ENCODE measurements around the gene TNRC6B. TPM values are rescaled to one million over a fixed set of nuclear protein-coding genes. Genes with fewer than 3 reads are reported as not detected.
A peak's percentile ranks its signal among the peaks of the same experiment; 100 is the strongest.

The TNRC6B gene
- total RNA-seq, 1 donor from 2014 or later, result 62.0 TPM

GRCh38 chr22:40231618-40232313 lies 54.0 kb downstream of the TNRC6B start:
- TF ChIP-seq CTCF (IDR thresholded peaks at IDR 0.05; ENCODE audit: partially characterized antibody, unreplicated experiment), result no peak
- peaks cover 22% of the 10 kb centered on the region for H3K4me1 Mint-ChIP-seq (ENCODE audit: low read depth, unreplicated experiment)
- no peaks in the 10 kb centered on the region for H3K27me3 Mint-ChIP-seq (ENCODE audit: unreplicated experiment)
- H3K9me3 Mint-ChIP-seq (ENCODE audit: unreplicated experiment), result no peaks in the 10 kb centered on the region
- H3K27ac Mint-ChIP-seq (ENCODE audit: unreplicated experiment), result no peak overlapping the region
- no peaks in the 10 kb centered on the region for H3K36me3 Mint-ChIP-seq (ENCODE audit: unreplicated experiment)
- no peak overlapping the region for H3K4me3 Mint-ChIP-seq (ENCODE audit: unreplicated experiment)
- DNase-seq, result no peak

DNA sequence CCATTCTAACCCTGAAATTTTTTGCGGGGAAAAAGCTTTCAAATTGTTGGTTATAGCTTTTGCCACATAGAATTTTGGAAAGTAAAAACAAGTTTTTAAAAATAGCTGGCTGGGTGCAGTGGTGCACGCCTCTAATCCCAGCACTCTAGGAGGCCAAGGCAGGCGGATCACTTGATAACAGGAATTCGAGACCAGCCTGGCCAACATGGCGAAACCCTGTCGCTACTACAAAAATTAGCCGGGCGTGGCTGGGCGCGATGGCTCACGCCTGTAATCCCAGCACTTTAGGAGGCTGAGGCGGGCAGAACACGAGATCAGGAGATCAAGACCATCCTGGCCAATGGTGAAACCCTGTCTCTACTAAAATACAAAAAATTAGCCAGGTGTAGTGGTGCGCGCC lies 54.9 kb downstream of the TNRC6B start:
- peaks cover under 1% of the 10 kb centered on the region for H3K9me3 Mint-ChIP-seq (ENCODE audit: unreplicated experiment)
- peaks cover 22% of the 10 kb centered on the region for H3K4me1 Mint-ChIP-seq (ENCODE audit: low read depth, unreplicated experiment)
- TF ChIP-seq CTCF (IDR thresholded peaks at IDR 0.05; ENCODE audit: partially characterized antibody, unreplicated experiment), result no peak
- DNase-seq, result no peak
- no peak overlapping the region for H3K4me3 Mint-ChIP-seq (ENCODE audit: unreplicated experiment)
- H3K27me3 Mint-ChIP-seq (ENCODE audit: unreplicated experiment), result no peaks in the 10 kb centered on the region
- H3K36me3 Mint-ChIP-seq (ENCODE audit: unreplicated experiment), result no peaks in the 10 kb centered on the region
- H3K27ac Mint-ChIP-seq (ENCODE audit: unreplicated experiment), result no peak overlapping the region

GRCh38 chr22:40233886-40234285 lies 56.2 kb downstream of the TNRC6B start:
- H3K4me3 Mint-ChIP-seq (ENCODE audit: unreplicated experiment), result no peak overlapping the region
- DNase-seq, result no peak
- H3K36me3 Mint-ChIP-seq (ENCODE audit: unreplicated experiment), result no peaks in the 10 kb centered on the region
- H3K27ac Mint-ChIP-seq (ENCODE audit: unreplicated experiment), result no peak overlapping the region
- H3K4me1 Mint-ChIP-seq (ENCODE audit: low read depth, unreplicated experiment), result peaks cover 30% of the 10 kb centered on the region
- no peak for TF ChIP-seq CTCF (IDR thresholded peaks at IDR 0.05; ENCODE audit: partially characterized antibody, unreplicated experiment)
- H3K27me3 Mint-ChIP-seq (ENCODE audit: unreplicated experiment), result no peaks in the 10 kb centered on the region
- H3K9me3 Mint-ChIP-seq (ENCODE audit: unreplicated experiment), result peaks cover 4% of the 10 kb centered on the region

DNA sequence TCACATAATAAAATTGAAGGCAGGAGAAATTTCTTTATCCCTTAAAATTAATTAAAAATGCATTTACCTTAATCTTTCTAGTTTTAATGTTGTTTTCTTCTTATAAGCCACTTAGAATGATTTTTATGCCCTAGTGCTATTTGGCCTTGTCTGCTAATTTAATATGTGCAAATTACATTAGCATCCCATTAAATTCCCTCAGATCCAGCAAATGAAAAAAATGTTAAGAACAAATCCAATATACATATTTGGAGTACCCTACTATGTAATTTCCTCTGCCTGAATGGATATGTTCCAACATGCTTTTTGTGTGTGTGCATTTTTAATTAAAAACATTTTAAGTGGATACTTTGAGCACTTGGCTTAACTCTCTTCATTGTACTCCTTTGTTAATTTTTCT lies 56.9 kb downstream of the TNRC6B start:
- Mint-ChIP-seq H3K9me3 (ENCODE audit: unreplicated experiment) (peaks cover 4% of the 10 kb centered on the region), H3K4me3 (ENCODE audit: unreplicated experiment) (no peak overlapping the region), H3K4me1 (ENCODE audit: low read depth, unreplicated experiment) (peaks cover 30% of the 10 kb centered on the region), H3K36me3 (ENCODE audit: unreplicated experiment) (no peaks in the 10 kb centered on the region), H3K27me3 (ENCODE audit: unreplicated experiment) (no peaks in the 10 kb centered on the region), H3K27ac (ENCODE audit: unreplicated experiment) (no peak overlapping the region)
- no peak for DNase-seq
- TF ChIP-seq CTCF (IDR thresholded peaks at IDR 0.05; ENCODE audit: partially characterized antibody, unreplicated experiment), result no peak

DNA sequence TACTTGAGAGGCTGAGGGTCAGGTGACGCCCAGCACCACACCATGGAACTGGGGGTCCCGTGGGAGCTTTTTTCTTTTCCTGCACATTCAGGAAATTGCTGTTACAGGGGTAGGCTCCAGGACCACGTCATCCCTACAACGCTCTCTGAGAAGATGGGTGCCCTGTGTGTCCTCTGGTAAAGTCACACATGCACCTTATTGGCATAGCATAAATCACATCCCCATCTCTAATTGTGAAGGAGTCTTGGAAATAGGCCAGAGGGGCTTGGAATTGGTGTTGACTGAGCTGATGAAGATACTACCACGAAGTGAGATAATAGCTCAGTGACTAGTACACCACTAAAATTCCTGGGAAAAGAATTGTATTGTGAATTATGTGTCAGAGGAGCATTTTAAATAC lies 57.6 kb downstream of the TNRC6B start:
- Mint-ChIP-seq H3K9me3 (ENCODE audit: unreplicated experiment) (peaks cover 4% of the 10 kb centered on the region), H3K4me1 (ENCODE audit: low read depth, unreplicated experiment) (peaks cover 32% of the 10 kb centered on the region), H3K27me3 (ENCODE audit: unreplicated experiment) (no peaks in the 10 kb centered on the region), H3K4me3 (ENCODE audit: unreplicated experiment) (no peak overlapping the region), H3K27ac (ENCODE audit: unreplicated experiment) (no peak overlapping the region), H3K36me3 (ENCODE audit: unreplicated experiment) (no peaks in the 10 kb centered on the region)
- TF ChIP-seq CTCF (IDR thresholded peaks at IDR 0.05; ENCODE audit: partially characterized antibody, unreplicated experiment), result no peak
- DNase-seq, result peak; percentile 53

Measured in glutamatergic neuron (in vitro differentiated cells).